Colonic mucosa (tissue), 4 donors: ENCODE measurements around the gene RAX2. TPM values are rescaled to one million over a fixed set of nuclear protein-coding genes. Genes with fewer than 3 reads are reported as not detected.

ENCODE experiments used
- DNase-seq: peaks from one replicate; pipeline ENCODE4 v3.0.0-alpha.2; 2020
- H3K27ac ChIP-seq: fragments of 200-600 bp; one replicate; pipeline ENCODE4 v1.8.0; 2021
- H3K27me3 ChIP-seq: fragments of 200-600 bp; one replicate; pipeline ENCODE4 v1.8.0; 2021
- H3K36me3 ChIP-seq: fragments of 200-600 bp; one replicate; pipeline ENCODE4 v1.8.0; 2021
- H3K4me1 ChIP-seq: fragments of 200-600 bp; one replicate; pipeline ENCODE4 v1.8.0; 2021; ENCODE audit warnings: mild to moderate bottlenecking
- H3K4me3 ChIP-seq: fragments of 200-600 bp; one replicate; pipeline ENCODE4 v1.8.0; 2021
- H3K9ac ChIP-seq, 2 donors: one replicate each; pipeline ENCODE4 v1.7.0; 2013; ENCODE audit warnings: control low read depth in 2 of 2, low read depth in 2 of 2, low read length in 2 of 2
- H3K9me3 ChIP-seq: fragments of 200-600 bp; one replicate; pipeline ENCODE4 v1.8.0; 2021
- CTCF ChIP-seq: fragments of 200-600 bp; IDR thresholded peaks from one replicate; pipeline ENCODE4 v1.8.0; 2022; ENCODE audit warnings: antibody characterized with exemption, mild to moderate bottlenecking
- intact Hi-C: fragments of 100-400 bp; cut with DNase I; formaldehyde crosslinking; loops from one replicate; pipeline ENCODE4 v1.14.1; 2022
- total RNA-seq, 2 donors: library from RNA; stranded (reverse); fragmentation: NEBNext Ultra II Directional in 1 of 2; extraction: Animal tissue kit (Norgen Biotek cat#: 25700) in 1 of 2; gene quantifications; one replicate each; pipeline ENCODE4 v1.2.1, GENCODE V29; 2021
- donor health status: healthy.
- donor health status: DM: no; HTN: no; CAD: no.
- donor health status: DM: no; HTN: no; CAD: no.

The RAX2 gene
- total RNA-seq, 2 donors from 2014 or later: not detected

- H3K4me1 ChIP-seq: no peaks in the 10 kb centered on the region
- DNase-seq: no peak
- peak overlapping the region in 1 of 2 donors; percentile 12 for H3K9ac ChIP-seq
- peaks cover 7% of the 10 kb centered on the region for H3K27me3 ChIP-seq
- intact Hi-C loops: no loop called here
- H3K9me3 ChIP-seq: no peaks in the 10 kb centered on the region
- no peak for TF ChIP-seq CTCF
- H3K27ac ChIP-seq: no peak overlapping the region
- no peaks in the 10 kb centered on the region for H3K36me3 ChIP-seq
- H3K4me3 ChIP-seq: no peak overlapping the region
Measured at GRCh38 chr19:3784607-3785450, 12.8 kb upstream of the RAX2 start.

DNA sequence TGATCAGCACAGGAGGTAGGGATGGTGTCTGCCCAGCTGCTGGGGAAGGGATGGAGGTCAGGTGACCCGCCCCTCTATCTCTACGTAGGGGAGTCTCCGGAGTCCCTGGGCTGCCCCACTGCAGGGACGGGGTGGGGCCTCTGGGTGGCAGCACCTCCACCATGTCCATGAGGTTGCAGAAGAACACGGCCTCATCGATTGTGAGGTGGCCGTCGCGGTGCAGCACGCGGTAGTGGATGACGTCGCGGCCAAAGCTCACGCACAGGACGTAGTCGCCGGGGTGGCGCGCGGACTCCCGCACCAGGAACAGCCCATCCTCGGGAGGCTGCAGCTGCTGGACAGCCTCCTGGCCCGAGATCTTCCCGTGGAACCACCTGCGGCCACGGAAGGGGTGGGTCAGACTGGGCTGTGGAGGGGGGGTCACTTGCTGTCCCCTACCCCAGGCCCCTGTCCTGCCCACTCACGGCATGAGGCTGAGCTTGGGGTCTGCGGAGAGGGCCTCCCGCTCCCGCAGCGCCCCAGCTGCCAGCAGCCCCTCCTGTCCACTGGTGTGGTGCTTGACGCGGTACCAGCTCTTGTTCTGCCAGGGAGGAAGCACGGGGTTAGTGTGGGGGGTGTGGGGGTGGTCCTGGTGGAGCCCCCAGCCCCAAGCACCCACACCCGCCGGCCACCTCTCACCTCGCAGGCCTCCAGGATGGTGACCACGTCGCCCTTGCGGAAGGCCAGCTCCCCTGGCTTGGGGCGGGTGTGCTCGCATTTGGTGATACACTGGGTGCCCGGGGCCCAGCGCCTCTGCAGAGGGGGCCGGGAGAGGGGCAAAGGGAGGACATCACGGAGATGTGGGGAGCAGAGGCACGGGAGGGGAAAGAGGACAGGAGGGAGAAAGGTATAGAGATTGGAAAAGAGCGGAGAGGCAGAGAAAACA, 11.9 kb upstream of the RAX2 start:
- Histone ChIP-seq H3K36me3 (no peaks in the 10 kb centered on the region), H3K4me3 (no peak overlapping the region), H3K27ac (no peak overlapping the region), H3K9me3 (no peaks in the 10 kb centered on the region), H3K9ac (peak overlapping the region in 1 of 2 donors; percentile 12), H3K4me1 (no peaks in the 10 kb centered on the region), H3K27me3 (peaks cover 7% of the 10 kb centered on the region)
- peak; percentile 28 for TF ChIP-seq CTCF
- intact Hi-C loops: no loop called here
- no peak for DNase-seq

DNA sequence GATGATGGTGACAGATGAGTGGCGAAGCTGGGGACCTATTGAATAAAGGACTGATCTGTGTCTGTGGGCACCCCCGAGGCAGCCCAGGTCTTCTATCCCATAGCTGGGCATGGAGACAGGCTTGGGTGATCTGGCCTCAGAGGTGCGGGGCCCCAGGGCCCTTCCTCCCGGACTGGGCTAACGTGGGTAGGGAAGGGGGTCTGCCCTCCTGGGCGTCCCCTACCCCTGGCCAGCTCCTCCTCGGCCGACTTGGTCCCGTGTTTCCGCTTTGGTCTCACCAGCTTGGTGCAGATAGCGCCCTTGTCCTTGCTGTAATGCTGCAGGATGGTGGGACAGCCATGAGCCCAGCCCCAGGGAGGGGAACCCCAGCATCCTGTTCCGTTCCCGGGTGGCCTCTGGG, 10.9 kb upstream of the RAX2 start:
- Histone ChIP-seq H3K9ac (no peak overlapping the region), H3K36me3 (no peaks in the 10 kb centered on the region), H3K4me3 (no peak overlapping the region), H3K27me3 (peaks cover 7% of the 10 kb centered on the region), H3K4me1 (no peaks in the 10 kb centered on the region), H3K27ac (no peak overlapping the region), H3K9me3 (no peaks in the 10 kb centered on the region)
- intact Hi-C loops: no loop called here
- no peak for DNase-seq
- TF ChIP-seq CTCF: no peak

- TF ChIP-seq CTCF: no peak
- intact Hi-C loops: no loop called here
Measured at GRCh38 chr19:3782330-3782729, 10.3 kb upstream of the RAX2 start.

GRCh38 chr19:3781603-3782002, 9.6 kb upstream of the RAX2 start:
- H3K4me1 ChIP-seq: no peaks in the 10 kb centered on the region

More at GRCh38 chr19:3782330-3782729, 10.3 kb upstream of the RAX2 start:
- no peaks in the 10 kb centered on the region for H3K4me1 ChIP-seq
- no peaks in the 10 kb centered on the region for H3K9me3 ChIP-seq
- H3K27me3 ChIP-seq: peaks cover 7% of the 10 kb centered on the region
- H3K27ac ChIP-seq: no peak overlapping the region
- H3K4me3 ChIP-seq: no peak overlapping the region
- no peaks in the 10 kb centered on the region for H3K36me3 ChIP-seq
- no peak for DNase-seq
- H3K9ac ChIP-seq: no peak overlapping the region

More at GRCh38 chr19:3781603-3782002, 9.6 kb upstream of the RAX2 start:
- Histone ChIP-seq H3K27ac (no peak overlapping the region), H3K9ac (no peak overlapping the region), H3K36me3 (no peaks in the 10 kb centered on the region), H3K4me3 (no peak overlapping the region), H3K27me3 (peaks cover 7% of the 10 kb centered on the region), H3K9me3 (no peaks in the 10 kb centered on the region)
- DNase-seq: no peak
- intact Hi-C loops: no loop called here
- TF ChIP-seq CTCF: no peak
